HCT116 (cell line): ENCODE results near the gene KCNJ10. TPM values are rescaled to one million over a fixed set of nuclear protein-coding genes. Genes with fewer than 3 reads are reported as not detected.

Experiments
- ATAC-seq: fragments of 200-7000 bp; cut with Tn5 transposase; 2 replicates; pipeline ENCODE4 v1.9.1; 2020; ENCODE audit warnings: mild to moderate bottlenecking, moderate library complexity
- BruUV-seq: library from RNA; stranded (reverse); fragments of 400-500 nt; replicated peaks from 2 replicates; lab custom pipeline; 2021; lab: Mats Ljungman, UMichigan
- CTCF ChIA-PET: fragments of 300-600 bp; sonication (Branson Sonifier 250); formaldehyde crosslinking; loops from one replicate; lab custom pipeline; 2021; ENCODE audit warnings: antibody characterized with exemption; lab: Charles Lee
- POLR2A ChIA-PET: fragments of 300-600, 350-600 bp; sonication (Branson Sonifier 250); formaldehyde crosslinking; loops from one replicate; lab custom pipeline; 2021; ENCODE audit warnings: antibody characterized with exemption; lab: Charles Lee
- RAD21 ChIA-PET, 2 experiments: fragments of 300-600 bp; sonication (Branson Sonifier 250); formaldehyde crosslinking; loops; one replicate each; lab custom pipeline; 2023; ENCODE audit warnings: low total read pairs in 2 of 2; ENCODE audit not compliant: uncharacterized antibody in 2 of 2, unreplicated experiment in 2 of 2, low non-redundant PET in 1 of 2; lab: Charles Lee
- DNase-seq: peaks from one replicate; pipeline ENCODE4 v3.0.0-alpha.2; 2010; ENCODE audit warnings: low read depth, low spot score
- H2AFZ ChIP-seq: fragments of 200-600 bp; shearing (Covaris generic), sonication (generic); 2 replicates; pipeline ENCODE4 v1.6.1; 2017; ENCODE audit warnings: low read depth, mixed run types, mixed read lengths, antibody characterized with exemption, low read length; ENCODE audit not compliant: poor library complexity, severe bottlenecking
- H3K27ac ChIP-seq: 2 replicates; pipeline ENCODE4 v1.5.1; 2012; ENCODE audit warnings: low read depth, low read length
- H3K27me3 ChIP-seq: fragments of 200-600 bp; sonication (generic); 2 replicates; pipeline ENCODE4 v1.6.1; 2016; ENCODE audit warnings: mixed run types, low read length, mixed read lengths; ENCODE audit not compliant: insufficient read depth
- H3K36me3 ChIP-seq, 2 experiments: fragments of 200-500 bp in 1 of 2; fragments of 200-600 bp in 1 of 2; sonication (Bioruptor generic) in 1 of 2; sonication (generic) in 1 of 2; 2 replicates each; pipeline versions ENCODE4 v1.5.1 to v1.6.1; 2014 to 2016; ENCODE audit warnings: low read length in 2 of 2, inconsistent platforms in 1 of 2, mixed read lengths in 1 of 2, mixed run types in 1 of 2; ENCODE audit not compliant: insufficient read depth in 2 of 2, control insufficient read depth in 1 of 2
- H3K4me1 ChIP-seq, 2 experiments: fragments of 200-600 bp in 1 of 2; sonication (generic) in 1 of 2; 2 replicates each; pipeline versions ENCODE4 v1.5.1 to v1.6.1; 2012 to 2017; ENCODE audit warnings: low read length in 2 of 2, inconsistent platforms in 1 of 2, mild to moderate bottlenecking in 1 of 2, mixed read lengths in 1 of 2, mixed run types in 1 of 2, moderate library complexity in 1 of 2; ENCODE audit not compliant: insufficient read depth in 2 of 2, control insufficient read depth in 1 of 2
- H3K4me2 ChIP-seq: fragments of 200-600 bp; sonication (generic); 2 replicates; pipeline ENCODE4 v1.6.1; 2017; ENCODE audit warnings: mixed run types, low read length, mixed read lengths
- H3K4me3 ChIP-seq, 2 experiments: fragments of 200-600 bp in 1 of 2; sonication (generic) in 1 of 2; replicated peaks in 1 of 2; 2 replicates each; pipeline ENCODE4 v1.5.1; 2011 to 2016; ENCODE audit warnings: low read length in 2 of 2, control low read depth in 1 of 2, low read depth in 1 of 2, mild to moderate bottlenecking in 1 of 2, mixed read lengths in 1 of 2, mixed run types in 1 of 2
- H3K79me2 ChIP-seq: fragments of 200-600 bp; sonication (generic); 2 replicates; pipeline ENCODE4 v1.6.1; 2017; ENCODE audit warnings: mild to moderate bottlenecking, mixed run types, low read length, moderate library complexity, mixed read lengths; ENCODE audit not compliant: insufficient read depth
- H3K9ac ChIP-seq: fragments of 200-600 bp; sonication (generic); 2 replicates; pipeline ENCODE4 v1.6.1; 2016; ENCODE audit warnings: low read length, mixed read lengths
- H3K9me2 ChIP-seq: fragments of 200-600 bp; sonication (generic), shearing (Covaris generic); 2 replicates; pipeline ENCODE4 v1.6.1; 2017; ENCODE audit warnings: mixed run types, mild to moderate bottlenecking, moderate library complexity; ENCODE audit not compliant: insufficient read depth
- H3K9me3 ChIP-seq, 2 experiments: fragments of 200-500 bp in 1 of 2; fragments of 200-600 bp in 1 of 2; sonication (Bioruptor generic) in 1 of 2; sonication (generic) in 1 of 2; 2 replicates each; pipeline ENCODE4 v1.6.1; 2014 to 2017; ENCODE audit warnings: low read length in 2 of 2, mixed read lengths in 2 of 2, inconsistent platforms in 1 of 2, low read depth in 1 of 2, mild to moderate bottlenecking in 1 of 2, mixed run types in 1 of 2, moderate library complexity in 1 of 2; ENCODE audit not compliant: control insufficient read depth in 1 of 2, insufficient read depth in 1 of 2
- H4K20me1 ChIP-seq: fragments of 200-600 bp; sonication (generic), shearing (Covaris generic); 2 replicates; pipeline ENCODE4 v1.6.1; 2017; ENCODE audit warnings: mixed run types, mild to moderate bottlenecking, moderate library complexity; ENCODE audit not compliant: insufficient read depth
- CBX3 ChIP-seq: IDR thresholded peaks from 2 replicates; pipeline ENCODE4 v1.6.1; 2012; ENCODE audit warnings: low read depth
- CTCF ChIP-seq, 3 experiments: fragments of 200-600 bp in 1 of 3; sonication (generic) in 1 of 3; IDR thresholded peaks in 2 of 3; conservative IDR thresholded peaks in 1 of 3; 2 replicates each; pipeline ENCODE4 v1.5.1; 2012 to 2017; ENCODE audit warnings: low read depth in 2 of 3, low read length in 2 of 3, antibody characterized with exemption in 1 of 3, borderline replicate concordance in 1 of 3, control low read depth in 1 of 3, mild to moderate bottlenecking in 1 of 3, mixed read lengths in 1 of 3, mixed run types in 1 of 3, moderate library complexity in 1 of 3; ENCODE audit not compliant: insufficient read depth in 1 of 3
- intact Hi-C: fragments of 100-400 bp; cut with micrococcal nuclease; formaldehyde crosslinking; loops from 2 replicates; pipeline ENCODE4 v1.10.0; 2022
- total RNA-seq: library from RNA; stranded (reverse); gene quantifications from one replicate; pipeline ENCODE4 v1.2.1, GENCODE V29; 2021; ENCODE audit not compliant: unreplicated experiment
- TF ChIP-seq, protein P1 (sequence below): IDR thresholded peaks from 2 replicates; pipeline ENCODE4 v1.6.1; 2012

The KCNJ10 gene
- total RNA-seq, 1 experiment from 2014 or later: 0.57 TPM

DNA sequence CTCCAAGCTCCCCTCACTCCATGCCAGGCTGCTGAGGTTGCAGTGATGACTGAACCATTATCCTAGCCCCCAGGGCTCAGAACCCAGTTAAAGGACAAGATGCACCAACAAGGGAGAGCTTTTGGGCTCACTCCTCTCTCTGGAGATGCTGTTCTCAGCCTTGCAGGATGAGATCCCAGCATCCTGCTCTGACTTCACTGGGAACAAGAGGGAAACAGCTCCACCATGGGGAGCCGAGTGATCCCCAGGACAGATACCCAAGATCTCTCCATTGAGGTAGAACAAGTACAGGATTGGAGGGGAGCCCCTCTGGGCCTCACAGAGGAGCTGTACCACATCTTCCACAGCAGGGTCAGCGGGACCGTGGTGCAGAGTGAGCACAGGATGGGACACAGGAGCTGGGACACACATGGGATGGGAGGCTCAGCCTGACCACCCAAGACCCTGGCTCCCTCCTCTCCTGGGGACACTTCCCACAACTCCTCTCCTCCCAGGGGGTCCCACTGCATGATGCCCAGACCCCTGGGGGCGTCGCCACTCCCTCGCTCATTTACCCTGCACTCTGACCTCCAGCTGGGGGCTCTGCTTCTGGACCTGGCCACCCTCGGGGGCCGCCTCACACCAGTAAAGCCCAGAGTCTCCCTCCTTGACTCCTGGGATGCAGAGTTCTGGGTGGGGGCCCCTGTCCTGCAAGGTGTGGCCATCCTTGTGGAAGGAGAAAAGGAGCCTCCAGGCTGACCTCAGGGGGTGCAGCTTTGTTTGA lies 97.3 kb downstream of the KCNJ10 start (continued):
- TF ChIP-seq CBX3: no peak

DNA sequence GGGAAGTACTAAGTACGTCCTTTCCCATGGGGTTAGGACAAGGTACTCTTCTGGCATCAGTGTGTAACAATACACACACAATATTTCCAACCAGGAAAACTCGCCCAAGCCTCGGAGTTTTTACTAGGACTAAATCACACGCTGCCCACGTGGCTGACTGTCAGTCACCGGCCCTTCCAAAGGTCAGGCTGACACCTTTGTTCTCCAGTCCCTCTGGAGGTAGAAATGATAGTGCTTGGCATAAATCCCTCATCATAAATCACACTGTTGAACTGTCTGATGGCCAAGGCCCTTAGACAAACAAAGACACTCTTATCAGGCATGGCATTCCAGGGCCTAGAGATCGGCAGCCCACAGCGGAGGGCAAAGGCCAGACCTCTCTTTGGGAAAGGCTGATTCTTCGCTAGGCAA lies 99.0 kb downstream of the KCNJ10 start:
- ATAC-seq (peak; percentile 54), DNase-seq (no peak)
- BruUV-seq: no TSS peak
- Histone ChIP-seq H2AFZ (no peak overlapping the region), H3K9ac (no peak overlapping the region), H3K27me3 (peaks cover 14% of the 10 kb centered on the region; the same call in 1 of the 2 replicates), H3K4me1 (peaks cover 0 to 7% of the 10 kb centered on the region in 2 experiments; a peak in 1 of 4 replicates), H3K79me2 (no peaks in the 10 kb centered on the region), H3K9me2 (no peaks in the 10 kb centered on the region), H3K27ac (no peak overlapping the region), H3K4me3 (no peak overlapping the region), H4K20me1 (no peaks in the 10 kb centered on the region), H3K36me3 (no peaks in the 10 kb centered on the region), H3K4me2 (no peak overlapping the region), H3K9me3 (no peaks in the 10 kb centered on the region; a peak in 1 of 4 replicates)
- POLR2A ChIA-PET: no interaction called here
- CTCF ChIA-PET: no interaction called here
- RAD21 ChIA-PET: no interaction called here
- intact Hi-C loops: no loop called here
- TF ChIP-seq, protein P1, sequence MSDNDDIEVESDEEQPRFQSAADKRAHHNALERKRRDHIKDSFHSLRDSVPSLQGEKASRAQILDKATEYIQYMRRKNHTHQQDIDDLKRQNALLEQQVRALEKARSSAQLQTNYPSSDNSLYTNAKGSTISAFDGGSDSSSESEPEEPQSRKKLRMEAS: 0 out of 2 replicates have a peak, but pooled peaks have one; percentile 30
- no peak for TF ChIP-seq CTCF (IDR thresholded peaks at IDR 0.05 in 2 of 3, conservative IDR thresholded peaks at IDR 0.05 in 1 of 3; ENCODE audit: borderline replicate concordance in 1 of 3, insufficient read depth in 1 of 3, low read depth in 2 of 3, low read length in 2 of 3)
